GM13977 (cell line): Measurements from ENCODE around the gene SHROOM1.
"Not testable (repeated sequence)": the region's sequence is repeated elsewhere in the genome, so short reads cannot be mapped to it uniquely, and the experiment has no call there.

Experiments used
- DNase-seq: peaks from one replicate; pipeline ENCODE4 v3.0.0; 2012; ENCODE audit warnings: low spot score
- CTCF ChIP-seq: IDR thresholded peaks from 2 replicates; pipeline ENCODE4 v1.5.1; 2012; ENCODE audit warnings: mild to moderate bottlenecking, control low read depth; ENCODE audit not compliant: insufficient read depth; ENCODE audit errors: extremely low read depth, missing control alignments
- in situ Hi-C: fragments of 300-500 bp; cut with MboI; formaldehyde crosslinking; loops from one replicate; pipeline ENCODE4 v1.12.0; 2022; ENCODE audit warnings: low sequenced_read_pairs, low pct_unique_long_range_greater_than_20kb, mixed read lengths, inconsistent platforms; ENCODE audit not compliant: unreplicated experiment

SHROOM1 gene

GRCh38 chr5:132810605-132811004 lies 19.8 kb downstream of the SHROOM1 start:
- DNase-seq, result no peak
- no peak for TF ChIP-seq CTCF
- in situ Hi-C loops, result no loop called here

GRCh38 chr5:132808866-132809265 lies 21.6 kb downstream of the SHROOM1 start:
- TF ChIP-seq CTCF, result no peak
- DNase-seq, result no peak
- in situ Hi-C loops, result no loop called here

- no peak for TF ChIP-seq CTCF
- no peak for DNase-seq
- in situ Hi-C loops, result no loop called here
Observed at GRCh38 chr5:132808448-132808847, 22.0 kb downstream of the SHROOM1 start.

GRCh38 chr5:132807163-132807838 lies 23.1 kb downstream of the SHROOM1 start:
- in situ Hi-C loops, result no loop called here
- DNase-seq, result no peak

GRCh38 chr5:132806804-132807162 lies 23.7 kb downstream of the SHROOM1 start:
- in situ Hi-C loops, result not testable (repeated sequence)

More at GRCh38 chr5:132807163-132807838, 23.1 kb downstream of the SHROOM1 start:
- no peak for TF ChIP-seq CTCF

GRCh38 chr5:132805872-132806271 lies 24.6 kb downstream of the SHROOM1 start:
- DNase-seq, in situ Hi-C loops: not testable (repeated sequence)

More at GRCh38 chr5:132806804-132807162, 23.7 kb downstream of the SHROOM1 start:
- DNase-seq, result not testable (repeated sequence)

GRCh38 chr5:132804219-132804618 lies 26.2 kb downstream of the SHROOM1 start:
- in situ Hi-C loops, DNase-seq: not testable (repeated sequence)

GRCh38 chr5:132802685-132803066 lies 27.8 kb downstream of the SHROOM1 start:
- DNase-seq, in situ Hi-C loops: not testable (repeated sequence)

GRCh38 chr5:132802044-132802684 lies 28.3 kb downstream of the SHROOM1 start:
- TF ChIP-seq CTCF, result no peak
- in situ Hi-C loops, result no loop called here
- DNase-seq, result no peak
